Erythroblast (primary cell): ENCODE results near the gene DHX34.

Experiments used
- GATA1 ChIP-seq: IDR thresholded peaks from 2 replicates; pipeline ENCODE4 v1.6.1; 2011; ENCODE audit warnings: low read depth, mild to moderate bottlenecking, control low read depth, low read length, moderate library complexity
- POLR2A ChIP-seq: IDR thresholded peaks from 2 replicates; pipeline ENCODE4 v1.6.1; 2011; ENCODE audit warnings: mild to moderate bottlenecking, low read length

DNA sequence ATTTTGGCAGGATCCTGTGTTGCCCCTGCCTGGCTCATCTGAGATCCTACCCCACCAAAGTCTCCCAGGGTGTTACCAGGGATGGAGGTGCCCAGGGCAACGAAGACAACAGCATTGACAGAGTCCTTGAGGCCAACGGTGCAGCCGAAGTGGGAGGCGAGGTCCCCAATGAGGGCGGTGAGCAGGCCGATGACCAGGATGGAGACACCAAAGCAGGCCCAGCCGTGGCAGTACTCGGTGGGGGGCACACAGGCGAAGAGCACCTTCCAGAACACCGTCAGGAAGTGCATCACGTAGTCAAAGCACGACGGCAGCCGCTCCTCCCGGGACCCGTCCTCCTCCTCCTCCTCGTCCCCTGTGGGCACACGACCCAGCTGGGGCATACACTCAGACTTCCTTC is 83.0 kb downstream of the DHX34 start:
- TF ChIP-seq POLR2A (no peak), GATA1 (no peak)
